Fibroblast of villous mesenchyme (primary cell): ENCODE results near the gene RRM1. TPM values are rescaled to one million over a fixed set of nuclear protein-coding genes. Genes with fewer than 3 reads are reported as not detected.
A peak's percentile ranks its signal among the peaks of the same experiment; 100 is the strongest.

Source experiments
- DNase-seq: peaks from one replicate; pipeline ENCODE4 v3.0.0-alpha.2; 2010; ENCODE audit warnings: low read depth
- H3K4me3 ChIP-seq: 2 replicates; pipeline ENCODE4 v1.5.1; 2011; ENCODE audit warnings: low read depth, mild to moderate bottlenecking, low read length
- total RNA-seq: library from RNA; depleted of rRNA; stranded (reverse); fragments of >200 nt; gene quantifications from 2 replicates; pipeline ENCODE4 v1.2.3, GENCODE V29; 2012
- TF ChIP-seq, protein P1 (sequence below): IDR thresholded peaks from 2 replicates; pipeline ENCODE4 v1.5.1; 2012; ENCODE audit warnings: low read depth, mild to moderate bottlenecking, low read length; ENCODE audit not compliant: insufficient read depth

The RRM1 gene
- total RNA-seq, 1 donor: 128 TPM

DNA sequence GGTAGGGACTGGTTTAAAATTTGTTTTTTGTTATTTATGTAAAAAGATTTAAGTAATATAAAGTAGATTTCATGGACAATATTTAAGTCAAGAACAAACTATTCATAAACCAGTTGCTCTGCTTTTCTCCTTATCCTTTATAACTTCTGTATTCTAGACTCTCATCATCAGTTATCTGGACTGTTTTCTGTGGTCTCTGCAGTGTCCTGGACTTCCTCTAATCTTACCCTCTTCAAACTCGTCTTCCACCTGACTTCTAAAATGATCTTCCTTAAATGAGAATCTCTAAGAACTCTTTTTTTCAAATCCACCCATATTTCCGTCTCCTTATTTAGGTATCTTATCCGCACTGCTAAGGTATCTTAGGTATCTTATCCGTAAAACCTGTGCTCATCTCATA lies 8.1 kb downstream of the RRM1 start:
- TF ChIP-seq, protein P1, sequence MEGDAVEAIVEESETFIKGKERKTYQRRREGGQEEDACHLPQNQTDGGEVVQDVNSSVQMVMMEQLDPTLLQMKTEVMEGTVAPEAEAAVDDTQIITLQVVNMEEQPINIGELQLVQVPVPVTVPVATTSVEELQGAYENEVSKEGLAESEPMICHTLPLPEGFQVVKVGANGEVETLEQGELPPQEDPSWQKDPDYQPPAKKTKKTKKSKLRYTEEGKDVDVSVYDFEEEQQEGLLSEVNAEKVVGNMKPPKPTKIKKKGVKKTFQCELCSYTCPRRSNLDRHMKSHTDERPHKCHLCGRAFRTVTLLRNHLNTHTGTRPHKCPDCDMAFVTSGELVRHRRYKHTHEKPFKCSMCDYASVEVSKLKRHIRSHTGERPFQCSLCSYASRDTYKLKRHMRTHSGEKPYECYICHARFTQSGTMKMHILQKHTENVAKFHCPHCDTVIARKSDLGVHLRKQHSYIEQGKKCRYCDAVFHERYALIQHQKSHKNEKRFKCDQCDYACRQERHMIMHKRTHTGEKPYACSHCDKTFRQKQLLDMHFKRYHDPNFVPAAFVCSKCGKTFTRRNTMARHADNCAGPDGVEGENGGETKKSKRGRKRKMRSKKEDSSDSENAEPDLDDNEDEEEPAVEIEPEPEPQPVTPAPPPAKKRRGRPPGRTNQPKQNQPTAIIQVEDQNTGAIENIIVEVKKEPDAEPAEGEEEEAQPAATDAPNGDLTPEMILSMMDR: no peak
- no peak overlapping the region for H3K4me3 ChIP-seq
- DNase-seq: no peak

GRCh38 chr11:4103269-4103668 lies 8.7 kb downstream of the RRM1 start:
- no peak for DNase-seq
- TF ChIP-seq, protein P1: no peak
- H3K4me3 ChIP-seq: no peak overlapping the region

DNA sequence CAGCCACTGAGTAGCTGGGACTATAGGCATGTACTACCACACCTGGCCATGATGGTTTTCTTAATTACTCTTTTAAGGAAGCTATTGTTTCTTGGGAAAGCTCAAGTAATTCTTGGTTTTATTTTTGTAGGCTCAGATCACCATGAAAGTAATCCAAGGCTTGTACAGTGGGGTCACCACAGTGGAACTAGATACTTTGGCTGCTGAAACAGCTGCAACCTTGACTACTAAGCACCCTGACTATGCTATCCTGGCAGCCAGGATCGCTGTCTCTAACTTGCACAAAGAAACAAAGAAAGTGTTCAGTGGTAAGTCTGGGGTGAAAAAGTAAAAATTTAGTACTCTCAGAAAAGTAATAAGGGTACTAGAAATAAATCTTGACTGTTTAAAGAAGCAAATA lies 11.3 kb downstream of the RRM1 start:
- TF ChIP-seq, protein P1: no peak
- H3K4me3 ChIP-seq: no peak overlapping the region
- no peak for DNase-seq

- no peak for DNase-seq
- H3K4me3 ChIP-seq: no peak overlapping the region
- TF ChIP-seq, protein P1: no peak
Observed at GRCh38 chr11:4111834-4112233, 17.2 kb downstream of the RRM1 start.

- no peak for DNase-seq
- TF ChIP-seq, protein P1: no peak
- no peak overlapping the region for H3K4me3 ChIP-seq
Observed at GRCh38 chr11:4115128-4115527, 20.5 kb downstream of the RRM1 start.

DNA sequence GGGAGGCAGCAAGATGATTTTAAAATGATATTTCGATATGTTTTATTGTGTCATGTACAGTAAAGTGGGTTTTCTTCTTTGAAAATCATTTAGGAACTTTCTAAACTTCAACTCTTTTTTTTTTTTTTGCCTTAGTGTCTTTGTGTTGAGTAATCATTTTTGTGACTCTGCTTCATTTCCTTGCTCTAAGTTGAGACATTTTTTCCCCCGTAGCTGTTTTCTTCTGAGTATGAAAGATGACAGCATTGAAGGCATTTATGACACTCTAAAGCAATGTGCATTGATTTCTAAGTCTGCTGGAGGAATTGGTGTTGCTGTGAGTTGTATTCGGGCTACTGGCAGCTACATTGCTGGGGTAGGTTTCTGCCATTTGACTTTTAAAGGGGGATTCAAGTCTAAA lies 23.5 kb downstream of the RRM1 start:
- TF ChIP-seq, protein P1: no peak
- peak; percentile 33 for DNase-seq
- H3K4me3 ChIP-seq: no peak overlapping the region

- H3K4me3 ChIP-seq: no peak overlapping the region
- DNase-seq: peak; percentile 42
- TF ChIP-seq, protein P1: no peak
Observed at GRCh38 chr11:4123218-4123617, 28.6 kb downstream of the RRM1 start.
